ENCODE measurements around the gene ABCF1.
"Not testable (repeated sequence)": the region's sequence is repeated elsewhere in the genome, so short reads cannot be mapped to it uniquely, and the experiment has no call there.

Gene ABCF1

DNA sequence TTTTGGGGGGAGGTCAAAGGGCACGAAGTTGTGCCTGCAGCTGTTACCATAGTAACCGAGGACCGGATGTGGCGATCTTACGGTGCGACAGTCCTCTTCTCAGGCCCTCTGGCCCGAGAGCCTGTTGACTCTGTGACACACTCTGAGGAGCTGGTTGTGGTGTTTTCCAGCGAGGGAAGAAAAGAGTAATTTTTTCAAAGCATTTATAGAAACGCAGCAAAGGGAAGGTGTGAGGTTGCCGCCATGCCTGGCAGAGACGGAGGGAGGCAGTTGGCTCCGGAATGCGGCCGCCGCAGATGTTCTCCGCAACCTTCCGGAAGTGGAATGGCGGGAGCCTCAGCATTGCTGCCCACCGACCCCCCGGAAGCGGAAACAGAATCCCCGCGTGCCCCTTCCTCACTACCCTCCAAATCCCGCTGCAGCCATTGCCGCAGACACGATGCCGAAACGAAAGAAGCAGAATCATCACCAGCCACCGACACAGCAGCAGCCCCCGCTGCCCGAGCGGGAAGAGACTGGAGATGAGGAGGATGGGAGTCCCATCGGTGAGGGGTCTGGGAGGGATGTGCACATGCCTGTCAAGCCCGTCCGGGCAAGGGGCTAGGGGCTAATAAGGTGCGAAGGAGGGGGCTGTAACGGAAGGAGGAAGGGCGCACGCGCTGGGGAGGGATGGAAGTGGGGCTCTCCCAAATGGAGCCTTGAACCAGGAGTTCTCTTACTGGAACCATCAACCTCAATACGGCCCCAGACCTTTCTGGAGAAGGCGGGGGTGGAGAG lies 14.1 kb upstream of the ABCF1 start, which contains the start of gene PRR3:
TSS of gene PRR3 (plus strand) at position 390 of the 777 bp plus-strand sequence. CDS start at position 440, 50 bp downstream.
- peak; percentile 60 for DNase-seq (ENCODE audit: low read depth, low spot score)
- peak within 1 kb of the TSS; percentile 90 for H3K27ac ChIP-seq

DNA sequence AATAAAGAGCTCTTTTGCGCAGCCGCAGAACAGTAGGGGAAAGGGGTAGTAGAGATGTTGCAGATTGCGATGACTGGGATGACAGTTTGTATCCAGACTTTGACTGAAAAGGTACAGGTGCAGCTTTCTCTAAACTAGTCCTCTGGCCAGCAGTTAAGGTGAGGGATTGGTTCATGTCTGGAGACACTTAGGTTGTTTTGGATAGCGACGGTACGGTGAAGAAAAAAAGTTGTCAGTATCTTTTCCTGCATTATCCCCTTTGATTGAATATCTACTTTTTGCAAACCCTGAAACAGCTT lies 13.6 kb upstream of the ABCF1 start:
- DNase-seq (ENCODE audit: low read depth, low spot score), result no peak
- H3K27ac ChIP-seq, result peak overlapping the region; percentile 90

DNA sequence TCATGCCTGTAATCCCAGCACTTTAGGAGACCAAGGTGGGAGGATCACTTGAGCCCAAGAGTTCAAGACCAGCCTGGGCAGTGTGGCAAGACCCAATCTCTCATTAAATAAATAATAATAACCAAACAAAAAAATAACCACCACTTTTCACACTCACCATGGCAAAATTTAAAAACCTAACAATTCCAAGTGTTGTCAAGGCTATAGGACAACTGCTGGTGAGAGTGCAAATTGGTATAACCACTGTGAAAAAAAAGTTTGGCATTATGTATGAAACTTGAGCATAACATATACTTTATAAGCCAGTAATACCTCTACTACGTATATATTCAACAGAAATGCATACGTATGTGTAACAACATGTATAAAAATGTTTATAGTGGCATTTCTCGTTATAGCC lies 10.3 kb upstream of the ABCF1 start:
- DNase-seq (ENCODE audit: low read depth, low spot score), result no peak
- no peak overlapping the region for H3K27ac ChIP-seq

DNA sequence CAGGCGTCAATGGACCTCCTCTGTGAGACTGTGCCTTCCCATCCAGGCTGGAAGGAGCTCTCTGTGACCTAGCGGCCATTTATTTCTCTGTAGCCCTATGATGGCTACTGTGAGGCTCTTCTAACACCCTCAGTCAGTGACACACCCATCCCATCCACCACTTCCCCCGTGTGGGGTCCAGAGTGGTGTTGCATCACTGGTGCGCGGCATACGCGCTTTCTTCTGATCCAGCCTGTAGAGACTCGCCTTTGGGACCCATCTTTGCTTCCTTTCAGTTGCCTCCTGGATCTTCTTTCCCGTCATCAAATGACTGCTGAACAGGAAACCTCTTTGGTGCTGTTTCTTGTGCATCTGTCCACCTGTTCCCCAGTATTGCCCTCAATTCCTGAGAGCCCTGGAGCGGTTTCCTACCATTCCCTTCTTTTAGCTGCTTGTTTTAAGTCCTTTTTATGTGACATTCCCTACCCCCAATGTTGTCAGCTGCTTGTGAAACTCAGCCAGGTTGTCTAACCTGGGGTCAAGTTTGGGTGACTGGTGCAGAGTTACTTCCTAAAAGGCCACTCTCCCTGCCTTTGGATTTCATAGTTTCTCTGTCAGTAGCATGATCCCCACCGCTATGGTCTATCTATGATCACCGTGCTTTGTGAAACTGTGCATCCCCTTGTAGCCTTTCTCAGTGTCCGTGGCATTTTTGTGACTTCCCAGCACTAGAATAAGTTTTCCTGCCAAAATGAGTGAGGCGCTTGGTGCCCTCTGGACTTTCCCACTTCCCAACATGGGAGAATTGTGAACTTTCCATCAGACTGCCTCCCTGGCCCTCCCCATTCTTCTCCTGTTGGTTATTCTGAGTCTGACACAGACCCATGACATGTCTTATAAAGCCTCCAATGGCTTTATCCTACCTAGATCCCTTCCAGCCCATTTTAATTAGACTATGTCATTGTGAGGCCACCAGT lies 8.5 kb upstream of the ABCF1 start:
- no peak overlapping the region for H3K27ac ChIP-seq

DNA sequence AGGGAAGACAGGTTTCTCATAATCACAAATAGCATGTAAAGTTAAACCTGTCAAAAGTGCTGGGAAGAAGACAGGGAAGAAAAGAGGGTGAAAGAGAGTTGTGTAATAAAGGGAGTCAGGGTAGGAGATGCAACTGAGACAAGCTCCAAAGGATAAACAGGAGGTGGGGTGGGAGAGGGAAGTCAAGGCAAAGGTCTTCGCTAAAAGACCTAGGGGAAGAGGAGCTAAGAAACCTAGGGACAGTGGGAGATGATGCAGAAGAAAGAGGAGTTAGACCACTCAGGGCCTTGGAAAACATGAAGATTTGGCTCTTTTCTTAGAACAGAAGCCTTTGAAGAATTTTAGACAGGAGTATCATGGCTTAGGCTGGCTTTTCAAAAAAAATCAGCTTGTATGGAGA lies 7.1 kb upstream of the ABCF1 start:
- DNase-seq (ENCODE audit: low read depth, low spot score), result no peak
- no peak overlapping the region for H3K27ac ChIP-seq

More for the DNA sequence above, 8.5 kb upstream of the ABCF1 start:
- no peak for DNase-seq (ENCODE audit: low read depth, low spot score)

DNA sequence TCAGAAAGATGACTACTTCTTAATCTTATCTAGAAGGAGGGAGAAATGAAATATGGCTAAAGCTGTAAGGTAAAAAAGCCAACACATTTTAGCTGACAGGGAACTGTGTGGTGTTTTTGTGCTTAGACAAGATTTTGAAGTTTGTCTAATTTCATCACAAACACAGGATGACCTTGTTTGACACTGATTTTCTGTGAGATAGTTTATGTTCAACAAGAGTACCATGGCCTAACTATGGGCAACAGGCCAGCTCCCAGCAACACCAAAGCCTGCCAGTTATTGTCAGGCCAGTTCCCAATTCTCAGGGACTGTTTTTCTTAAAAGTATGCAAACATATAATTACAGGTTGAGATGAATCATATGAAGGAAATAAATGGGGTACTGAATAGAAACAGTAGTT lies 5.5 kb upstream of the ABCF1 start:
- DNase-seq (ENCODE audit: low read depth, low spot score), result no peak

DNA sequence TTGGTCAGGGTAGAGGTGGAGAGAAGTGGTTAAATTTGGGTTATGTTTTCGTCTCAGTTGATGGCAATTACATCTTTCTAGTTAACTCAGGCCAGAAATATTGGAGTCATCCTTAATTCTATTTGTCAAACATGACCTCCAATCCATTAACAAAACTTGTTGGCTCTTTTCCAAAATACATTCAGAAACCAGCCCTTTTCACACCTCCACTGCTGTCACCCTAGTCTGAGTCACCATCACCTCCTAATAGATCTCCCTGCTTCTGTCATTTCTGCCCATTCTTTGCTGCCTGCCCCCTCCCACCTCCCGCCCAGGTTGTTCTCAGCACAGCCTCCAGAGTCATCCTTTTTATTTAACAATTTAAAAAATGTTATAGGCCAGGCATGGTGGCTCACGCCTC lies 3.0 kb upstream of the ABCF1 start:
- H3K27ac ChIP-seq, result no peak overlapping the region
- DNase-seq (ENCODE audit: low read depth, low spot score), result no peak

More for the DNA sequence above, 5.5 kb upstream of the ABCF1 start:
- no peak overlapping the region for H3K27ac ChIP-seq

DNA sequence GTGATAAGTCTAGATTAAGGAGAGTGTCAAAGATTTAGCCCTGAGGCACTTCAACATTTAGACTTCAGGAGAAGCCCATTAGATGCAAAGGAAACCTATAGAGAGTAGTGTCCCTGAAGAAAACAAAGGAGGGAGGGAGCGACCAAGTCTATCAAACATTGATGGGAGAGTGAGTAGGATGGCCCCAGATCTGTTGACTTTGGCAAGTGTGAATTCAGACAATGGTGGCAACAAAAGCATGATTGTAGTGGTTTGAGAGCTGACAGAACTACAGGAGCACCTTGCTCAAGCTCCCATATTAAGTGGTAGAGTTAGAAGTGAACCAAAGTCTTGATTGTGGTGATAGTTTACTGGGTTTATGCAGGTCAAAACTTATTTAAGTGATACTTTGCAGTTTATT lies 979 bp upstream of the ABCF1 start:
- H3K27ac ChIP-seq, result no peak overlapping the region
- no peak for DNase-seq (ENCODE audit: low read depth, low spot score)

DNA sequence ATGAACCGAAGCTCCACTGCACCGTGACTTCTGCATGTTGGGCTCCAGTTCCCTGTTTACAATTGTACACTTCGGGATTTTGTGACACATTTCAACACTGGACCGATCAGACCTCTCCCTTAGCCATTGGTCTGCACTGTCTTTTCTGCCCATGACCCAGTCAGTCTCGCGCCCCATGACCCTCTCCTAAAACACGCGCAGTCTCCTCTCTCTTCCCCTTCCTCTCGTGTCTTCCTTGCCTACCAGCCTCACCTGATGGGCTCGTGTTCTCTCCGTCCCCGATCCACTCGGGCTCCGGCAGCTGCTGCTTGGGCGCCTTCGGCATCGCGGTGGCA lies 535 bp upstream of the ABCF1 start:
- H3K27ac ChIP-seq, result peak overlapping the region; percentile 87
- no peak for DNase-seq (ENCODE audit: low read depth, low spot score)

DNA sequence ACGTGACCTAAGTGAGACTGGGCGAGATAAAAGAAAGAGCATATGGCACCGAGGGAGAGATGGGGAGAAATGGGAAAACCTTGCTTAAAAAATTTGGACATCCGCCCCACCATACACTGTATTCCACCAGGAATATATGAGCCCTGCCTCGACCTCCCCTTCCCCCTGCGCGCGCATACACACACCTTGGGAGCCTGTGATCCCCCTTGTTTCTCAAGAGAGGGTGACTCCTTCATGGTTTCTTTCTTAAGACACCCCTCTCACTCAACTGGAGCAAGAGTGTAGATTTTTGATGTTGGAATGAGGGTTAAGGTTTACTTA lies 480 bp downstream of the ABCF1 start:
- DNase-seq (ENCODE audit: low read depth, low spot score), result no peak

DNA sequence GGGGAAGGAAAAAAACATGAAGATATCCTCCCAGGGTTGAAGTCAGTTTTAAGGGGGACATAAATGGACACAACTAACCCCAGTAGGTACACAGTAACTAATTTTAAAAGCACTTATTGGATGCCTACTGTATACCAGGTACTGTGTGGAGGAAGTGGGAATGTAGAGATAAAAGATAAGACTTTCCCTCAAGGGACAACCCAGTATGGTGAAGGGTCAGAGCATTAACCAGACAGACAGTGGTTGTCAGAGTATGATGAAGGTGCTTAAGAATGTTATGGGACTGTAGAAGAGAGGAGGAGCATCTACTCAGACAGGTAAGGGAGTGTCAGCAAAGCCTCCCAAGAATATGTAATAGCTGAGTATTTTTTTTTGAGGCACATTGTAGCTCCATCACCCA lies 906 bp downstream of the ABCF1 start:
- peak overlapping the region; percentile 87 for H3K27ac ChIP-seq
- peak; percentile 56 for DNase-seq (ENCODE audit: low read depth, low spot score)

More for the DNA sequence above, 480 bp downstream of the ABCF1 start:
- peak overlapping the region; percentile 87 for H3K27ac ChIP-seq

DNA sequence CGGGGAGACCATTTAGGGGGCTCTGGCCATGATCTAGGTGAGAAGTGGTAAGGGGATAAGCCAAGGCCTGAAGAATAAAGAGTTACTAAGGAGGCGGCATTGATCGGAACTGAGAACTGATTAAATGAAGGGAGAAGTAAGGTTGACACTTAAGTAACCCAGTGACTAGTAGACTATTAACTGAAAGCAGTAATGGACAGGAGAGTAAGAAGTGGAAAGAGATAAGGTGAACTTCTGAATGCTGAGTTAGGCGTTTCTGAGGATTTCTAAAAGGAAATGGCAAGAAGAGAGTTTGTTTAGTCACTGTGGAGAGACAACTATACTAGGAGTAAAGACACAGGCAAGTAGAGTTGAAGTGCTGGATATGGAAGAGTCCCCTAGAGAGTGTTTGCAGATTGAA lies 1.9 kb downstream of the ABCF1 start:
- DNase-seq (ENCODE audit: low read depth, low spot score), result no peak
- no peak overlapping the region for H3K27ac ChIP-seq

DNA sequence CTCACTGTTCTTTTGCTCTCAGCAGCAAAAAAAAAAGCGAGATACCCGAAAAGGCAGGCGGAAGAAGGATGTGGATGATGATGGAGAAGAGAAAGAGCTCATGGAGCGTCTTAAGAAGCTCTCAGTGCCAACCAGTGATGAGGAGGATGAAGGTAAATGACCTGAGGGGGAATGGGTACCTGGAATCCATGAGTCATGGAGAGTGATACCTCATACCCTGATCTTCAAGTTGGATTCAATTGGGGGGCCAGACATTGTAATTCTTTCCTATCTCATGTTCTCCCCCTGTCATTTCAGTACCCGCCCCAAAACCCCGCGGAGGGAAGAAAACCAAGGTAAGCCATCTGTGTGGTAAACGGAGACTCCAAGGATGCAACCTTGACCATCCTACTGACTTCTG lies 6.8 kb downstream of the ABCF1 start:
- H3K27ac ChIP-seq, result no peak overlapping the region
- no peak for DNase-seq (ENCODE audit: low read depth, low spot score)

DNA sequence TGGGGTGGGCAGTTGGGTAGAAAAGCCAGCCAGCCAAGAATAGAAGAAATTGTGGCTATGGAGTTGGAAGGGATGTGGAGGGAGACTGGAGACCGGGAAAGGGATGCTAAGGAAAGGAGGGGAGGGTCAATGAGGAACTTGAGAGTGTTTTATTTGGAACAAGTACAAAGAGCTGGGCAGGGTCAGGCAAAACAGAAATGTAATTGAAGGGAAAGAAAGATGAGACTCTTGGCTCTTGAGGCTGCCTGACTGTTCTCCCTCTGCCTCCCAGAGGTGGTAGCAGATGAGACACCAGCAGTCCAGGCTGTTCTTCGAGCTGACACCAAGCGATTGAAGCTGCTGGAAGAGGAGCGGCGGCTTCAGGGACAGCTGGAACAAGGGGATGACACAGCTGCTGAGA lies 12.7 kb downstream of the ABCF1 start:
- no peak overlapping the region for H3K27ac ChIP-seq
- no peak for DNase-seq (ENCODE audit: low read depth, low spot score)

DNA sequence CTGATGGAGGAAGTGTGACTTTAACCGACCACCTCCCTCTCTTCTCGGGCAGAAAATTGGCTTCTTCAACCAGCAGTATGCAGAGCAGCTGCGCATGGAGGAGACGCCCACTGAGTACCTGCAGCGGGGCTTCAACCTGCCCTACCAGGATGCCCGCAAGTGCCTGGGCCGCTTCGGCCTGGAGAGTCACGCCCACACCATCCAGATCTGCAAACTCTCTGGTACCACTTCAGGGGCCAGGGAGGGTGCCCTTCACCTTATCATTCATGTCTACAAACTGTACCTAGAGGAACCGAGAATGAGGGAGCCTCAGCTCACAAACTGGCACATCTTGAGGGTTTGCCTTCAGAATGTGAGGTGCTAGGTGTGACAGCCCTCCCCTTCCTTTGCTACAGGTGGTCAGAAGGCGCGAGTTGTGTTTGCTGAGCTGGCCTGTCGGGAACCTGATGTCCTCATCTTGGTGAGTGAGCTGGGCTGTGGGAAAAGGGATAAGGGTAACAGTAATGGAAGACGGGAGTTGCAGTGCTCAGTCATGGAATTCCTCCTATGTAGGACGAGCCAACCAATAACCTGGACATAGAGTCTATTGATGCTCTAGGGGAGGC lies 18.6 kb downstream of the ABCF1 start:
- DNase-seq (ENCODE audit: low read depth, low spot score), result no peak
- H3K27ac ChIP-seq, result peak overlapping the region; percentile 85

DNA sequence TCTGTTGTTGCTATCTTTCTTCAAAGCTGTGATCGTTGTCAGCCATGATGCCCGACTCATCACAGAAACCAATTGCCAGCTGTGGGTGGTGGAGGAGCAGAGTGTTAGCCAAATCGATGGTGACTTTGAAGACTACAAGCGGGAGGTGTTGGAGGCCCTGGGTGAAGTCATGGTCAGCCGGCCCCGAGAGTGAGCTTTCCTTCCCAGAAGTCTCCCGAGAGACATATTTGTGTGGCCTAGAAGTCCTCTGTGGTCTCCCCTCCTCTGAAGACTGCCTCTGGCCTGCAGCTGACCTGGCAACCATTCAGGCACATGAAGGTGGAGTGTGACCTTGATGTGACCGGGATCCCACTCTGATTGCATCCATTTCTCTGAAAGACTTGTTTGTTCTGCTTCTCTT lies 19.3 kb downstream of the ABCF1 start:
- no peak for DNase-seq (ENCODE audit: low read depth, low spot score)

DNA sequence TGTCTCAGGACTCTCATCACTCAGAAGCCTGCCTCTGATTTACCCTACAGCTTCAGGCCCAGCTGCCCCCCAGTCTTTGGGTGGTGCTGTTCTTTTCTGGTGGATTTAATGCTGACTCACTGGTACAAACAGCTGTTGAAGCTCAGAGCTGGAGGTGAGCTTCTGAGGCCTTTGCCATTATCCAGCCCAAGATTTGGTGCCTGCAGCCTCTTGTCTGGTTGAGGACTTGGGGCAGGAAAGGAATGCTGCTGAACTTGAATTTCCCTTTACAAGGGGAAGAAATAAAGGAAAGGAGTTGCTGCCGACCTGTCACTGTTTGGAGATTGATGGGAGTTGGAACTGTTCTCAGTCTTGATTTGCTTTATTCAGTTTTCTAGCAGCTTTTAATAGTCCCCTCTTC lies 19.8 kb downstream of the ABCF1 start:
- peak overlapping the region; percentile 85 for H3K27ac ChIP-seq

More for the DNA sequence above, 19.3 kb downstream of the ABCF1 start:
- peak overlapping the region; percentile 85 for H3K27ac ChIP-seq

DNA sequence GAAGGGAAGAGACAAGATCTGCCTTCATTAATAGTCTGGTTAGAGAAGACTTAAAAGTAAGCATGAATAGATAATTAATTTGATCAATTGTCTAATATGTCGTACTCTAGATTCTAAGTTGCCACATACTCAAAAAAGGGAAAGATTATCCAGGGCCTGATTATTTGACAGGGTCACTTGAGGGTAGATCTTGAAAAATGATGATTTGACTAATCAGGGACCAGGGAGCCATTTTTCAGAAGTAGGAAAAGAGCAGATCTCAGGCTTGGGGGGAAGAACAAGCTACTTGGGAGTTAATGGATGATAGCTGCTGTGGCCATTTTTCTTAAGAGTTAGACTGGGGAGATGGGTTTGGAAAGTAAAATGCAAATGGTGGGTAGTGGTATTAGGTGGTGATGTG lies 21.0 kb downstream of the ABCF1 start:
- no peak for DNase-seq (ENCODE audit: low read depth, low spot score)
- H3K27ac ChIP-seq, result peak overlapping the region; percentile 85

More for the DNA sequence above, 19.8 kb downstream of the ABCF1 start:
- DNase-seq (ENCODE audit: low read depth, low spot score), result peak; percentile 84

DNA sequence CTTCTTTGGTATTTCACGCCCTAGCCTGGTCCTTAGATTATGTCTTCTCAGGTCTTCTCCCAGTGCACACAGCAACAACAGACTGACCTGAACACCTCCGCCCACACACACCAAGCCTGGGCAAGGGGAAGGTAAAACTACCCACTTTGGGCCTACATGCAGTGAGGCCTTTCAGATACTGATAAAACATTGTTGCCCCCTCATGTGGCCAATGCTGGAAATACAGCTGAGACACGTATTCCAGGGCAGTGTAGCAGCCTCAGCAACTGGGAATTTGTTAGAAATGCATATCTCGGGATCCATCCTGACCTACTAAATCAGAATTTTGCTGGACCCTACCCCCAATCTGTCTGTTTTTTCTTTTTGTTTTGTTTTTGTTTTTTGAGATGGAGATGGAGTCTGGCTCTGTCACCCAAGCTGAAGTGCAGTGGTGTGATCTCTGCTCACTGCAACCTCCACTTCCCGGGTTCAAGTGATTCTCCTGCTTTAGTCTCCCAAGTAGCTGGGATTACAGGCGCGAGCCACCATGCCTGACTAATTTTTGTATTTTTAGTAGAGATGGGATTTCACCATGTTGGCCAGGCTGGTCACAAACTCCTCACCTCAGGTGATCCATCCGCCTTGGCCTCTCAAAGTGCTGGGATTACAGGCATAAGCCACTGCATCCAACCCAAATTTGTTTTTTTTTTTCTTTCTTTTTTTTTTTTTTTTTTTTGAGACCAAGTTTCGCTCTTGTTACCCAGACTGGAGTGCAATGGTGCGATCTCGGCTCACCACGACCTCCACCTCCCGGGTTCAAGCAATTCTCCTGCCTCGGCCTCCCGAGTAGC lies 26.3 kb downstream of the ABCF1 start:
- DNase-seq (ENCODE audit: low read depth, low spot score), result not testable (repeated sequence)
- peak overlapping the region; percentile 8 for H3K27ac ChIP-seq

DNA sequence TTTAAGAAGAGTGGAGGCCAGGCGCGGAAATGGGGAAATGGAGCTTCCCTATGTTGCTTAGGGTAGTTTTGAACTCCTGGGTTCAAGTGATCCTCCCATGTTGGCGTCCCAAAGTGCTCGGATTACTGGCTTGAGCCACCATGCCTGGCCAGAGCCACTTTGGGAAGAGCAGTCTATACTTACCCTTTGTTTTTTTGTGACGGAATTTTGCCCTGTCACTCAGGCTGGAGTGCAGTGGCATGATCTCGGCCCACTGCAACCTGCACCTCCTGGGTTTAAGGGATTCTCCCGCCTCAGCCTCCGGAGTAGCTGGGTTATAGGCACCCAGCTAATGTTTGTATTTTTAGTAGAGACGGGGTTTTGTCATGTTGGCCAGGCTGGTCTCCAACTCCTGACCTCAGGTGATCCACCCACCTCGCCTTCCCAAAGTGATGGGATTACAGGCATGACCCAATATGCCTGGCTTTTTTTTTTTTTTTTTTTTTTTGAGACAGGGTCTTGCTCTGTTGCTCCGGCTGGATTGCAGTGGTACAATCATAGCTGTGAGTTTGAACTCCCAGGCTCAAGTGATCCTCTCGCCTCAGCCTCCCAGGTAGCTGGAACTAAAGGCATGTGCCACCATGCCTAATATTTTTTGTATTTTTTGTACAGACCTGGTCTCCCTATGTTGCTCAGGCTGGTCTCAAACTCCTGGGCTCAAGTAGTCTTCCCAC lies 27.8 kb downstream of the ABCF1 start:
- H3K27ac ChIP-seq, result peak overlapping the region; percentile 8
- DNase-seq (ENCODE audit: low read depth, low spot score), result no peak

All from epithelial cell of prostate (primary cell).